ENCODE measurements around the gene FIBCD1. TPM values are rescaled to one million over a fixed set of nuclear protein-coding genes. Genes with fewer than 3 reads are reported as not detected.
A peak's percentile ranks its signal among the peaks of the same experiment; 100 is the strongest.

The FIBCD1 gene
- total RNA-seq, 1 experiment from 2014 or later = 7.1 TPM

GRCh38 chr9:130935648-130936271, 3.3 kb downstream of the FIBCD1 start:
- H3K27ac Mint-ChIP-seq = peak overlapping the region in 2 of 3 experiments; percentile 14 to 63; a peak in 3 of 7 replicates
- Histone ChIP-seq H3K27me3 (ENCODE audit: insufficient read depth, low read length) (peaks cover 11% of the 10 kb centered on the region; the same call in 1 of the 2 replicates), H4K91ac (ENCODE audit: insufficient read length, low read depth, low read length) (no peak overlapping the region), H3K23ac (ENCODE audit: insufficient read length, low read depth, low read length) (no peak overlapping the region), H3K9ac (ENCODE audit: extremely low read depth, insufficient read length, low read length) (no peak overlapping the region), H3K23me2 (ENCODE audit: insufficient read length, low read depth, low read length, poor library complexity, severe bottlenecking) (peaks cover 14% of the 10 kb centered on the region), H2AFZ (ENCODE audit: low read length) (no peak overlapping the region), H3K79me1 (ENCODE audit: insufficient read depth, low read depth, low read length, poor library complexity, severe bottlenecking) (no peaks in the 10 kb centered on the region), H4K8ac (replicated peaks; ENCODE audit: insufficient read length, low read depth, low read length) (no peak overlapping the region), H3K9me3 (ENCODE audit: control insufficient read depth, low read depth, low read length) (no peaks in the 10 kb centered on the region), H2BK15ac (ENCODE audit: low read depth, low read length) (no peak overlapping the region), H3K27ac (ENCODE audit: insufficient read length, low read depth, low read length) (no peak overlapping the region), H4K20me1 (ENCODE audit: control insufficient read depth, insufficient read depth, insufficient read length) (no peaks in the 10 kb centered on the region), H2BK20ac (ENCODE audit: low read depth, low read length, poor library complexity, severe bottlenecking) (no peak overlapping the region), H3K56ac (ENCODE audit: insufficient read length, low read depth, low read length) (no peak overlapping the region), H2BK5ac (ENCODE audit: insufficient read length, low read length) (no peak overlapping the region), H2AK5ac (ENCODE audit: insufficient read length, low read length) (no peak overlapping the region), H3K79me2 (ENCODE audit: insufficient read depth, low read length) (no peaks in the 10 kb centered on the region), H3K14ac (ENCODE audit: insufficient read depth, low read length) (no peak overlapping the region), H3K4me1 (ENCODE audit: insufficient read depth, low read length) (peaks cover 2% of the 10 kb centered on the region; the same call in 1 of the 2 replicates), H3K4me2 (ENCODE audit: insufficient read depth, insufficient read length, low read length) (no peak overlapping the region), H4K5ac (ENCODE audit: insufficient read length, low read depth, low read length) (no peak overlapping the region), H2BK12ac (ENCODE audit: insufficient read length, low read depth, low read length) (no peak overlapping the region), H3T11ph (ENCODE audit: low read length) (no peak overlapping the region), H3K18ac (ENCODE audit: insufficient read length, low read depth, low read length) (no peak overlapping the region), H3K4ac (ENCODE audit: low read depth, low read length) (no peak overlapping the region), H2BK120ac (ENCODE audit: low read depth, low read length, poor library complexity, severe bottlenecking) (no peak overlapping the region)
- peaks cover 47 to 58% of the 10 kb centered on the region in 2 experiments for H3K4me1 Mint-ChIP-seq
- H3K4me3 Mint-ChIP-seq = peak overlapping the region in 1 of 2 experiments; percentile 36; a peak in 1 of 5 replicates
- no peak for TF ChIP-seq CTCF (conservative IDR thresholded peaks at IDR 0.05)
- no CpG with 5 or more reads among the region's 13 CpGs for WGBS (ENCODE audit: extremely low coverage, insufficient read length, low lambda C conversion rate)
- H3K36me3 Mint-ChIP-seq (ENCODE audit: insufficient read depth in 1 of 3, low read depth in 3 of 3) = 0 out of 7 replicates have a peak, but pooled peaks cover 0 to 1% (median 0%) of the 10 kb centered on the region in 3 experiments
- H3K9me3 Mint-ChIP-seq = no peaks in the 10 kb centered on the region; a peak in 1 of 5 replicates
- no peak for DNase-seq
- H3K27me3 Mint-ChIP-seq (ENCODE audit: low read depth) = peaks cover 39% of the 10 kb centered on the region

Data from H9 (cell line).